Activated T-cell treated with anti-CD3 and anti-CD28 coated beads, Interleukin-2, amount 50 U/mL, for 4 hours (primary cell): ENCODE results near the gene ATXN1. TPM values are rescaled to one million over a fixed set of nuclear protein-coding genes. Genes with fewer than 3 reads are reported as not detected.

Experiments used
- ATAC-seq, 2 donors: fragments of 200-7000 bp; cut with Tn5 transposase; one replicate each; pipeline ENCODE4 v1.10.0; 2021
- DNase-seq: peaks from one replicate; pipeline ENCODE4 v3.0.0-alpha.2; 2020
- H3K27me3 Mint-ChIP-seq: one replicate; pipeline ENCODE4 v1.8.0; 2021; ENCODE audit warnings: low read depth, mixed read lengths
- H3K36me3 Mint-ChIP-seq: one replicate; pipeline ENCODE4 v1.8.0; 2022; ENCODE audit warnings: mixed read lengths; ENCODE audit not compliant: insufficient read depth
- H3K4me1 Mint-ChIP-seq: one replicate; pipeline ENCODE4 v1.8.0; 2021; ENCODE audit warnings: low read depth, mixed read lengths
- H3K4me3 Mint-ChIP-seq: one replicate; pipeline ENCODE4 v1.8.0; 2021; ENCODE audit warnings: mild to moderate bottlenecking, moderate library complexity, mixed read lengths
- H3K9me3 Mint-ChIP-seq: one replicate; pipeline ENCODE4 v1.8.0; 2021; ENCODE audit warnings: mixed read lengths
- total RNA-seq, 3 donors: library from RNA; stranded (reverse); gene quantifications; one replicate each; pipeline ENCODE4 v1.2.1, GENCODE V29; 2021

The ATXN1 gene
- total RNA-seq, 3 donors from 2014 or later = 39.5 to 63.8 (median 45.1) TPM

- Mint-ChIP-seq H3K27me3 (no peaks in the 10 kb centered on the region), H3K9me3 (no peaks in the 10 kb centered on the region), H3K36me3 (peaks cover 31% of the 10 kb centered on the region), H3K4me3 (no peak overlapping the region), H3K4me1 (no peaks in the 10 kb centered on the region)
- ATAC-seq (no peak), DNase-seq (no peak)
Measured at GRCh38 chr6:16302721-16303552, 458.3 kb downstream of the ATXN1 start.

- ATAC-seq (no peak), DNase-seq (no peak)
Measured at GRCh38 chr6:16301511-16301910, 459.7 kb downstream of the ATXN1 start.

GRCh38 chr6:16299861-16300260 is 461.4 kb downstream of the ATXN1 start:
- H3K4me3 Mint-ChIP-seq = no peak overlapping the region
- H3K36me3 Mint-ChIP-seq = peaks cover 17% of the 10 kb centered on the region
- DNase-seq (no peak), ATAC-seq (no peak)
- H3K27me3 Mint-ChIP-seq = no peaks in the 10 kb centered on the region
- H3K9me3 Mint-ChIP-seq = no peaks in the 10 kb centered on the region
- H3K4me1 Mint-ChIP-seq = no peaks in the 10 kb centered on the region

More at GRCh38 chr6:16301511-16301910, 459.7 kb downstream of the ATXN1 start:
- H3K4me3 Mint-ChIP-seq = no peak overlapping the region
- H3K4me1 Mint-ChIP-seq = no peaks in the 10 kb centered on the region
- H3K36me3 Mint-ChIP-seq = peaks cover 24% of the 10 kb centered on the region
- H3K27me3 Mint-ChIP-seq = no peaks in the 10 kb centered on the region
- no peaks in the 10 kb centered on the region for H3K9me3 Mint-ChIP-seq

GRCh38 chr6:16296061-16296670 is 465.1 kb downstream of the ATXN1 start:
- no peaks in the 10 kb centered on the region for H3K4me1 Mint-ChIP-seq
- ATAC-seq (no peak), DNase-seq (no peak)
- H3K36me3 Mint-ChIP-seq = peaks cover 3% of the 10 kb centered on the region
- no peaks in the 10 kb centered on the region for H3K27me3 Mint-ChIP-seq
- H3K9me3 Mint-ChIP-seq = no peaks in the 10 kb centered on the region
- H3K4me3 Mint-ChIP-seq = no peak overlapping the region

- DNase-seq (no peak), ATAC-seq (no peak)
- H3K4me1 Mint-ChIP-seq = no peaks in the 10 kb centered on the region
- H3K36me3 Mint-ChIP-seq = peaks cover 3% of the 10 kb centered on the region
- no peaks in the 10 kb centered on the region for H3K27me3 Mint-ChIP-seq
- H3K4me3 Mint-ChIP-seq = no peak overlapping the region
- H3K9me3 Mint-ChIP-seq = no peaks in the 10 kb centered on the region
Measured at GRCh38 chr6:16295471-16295870, 465.8 kb downstream of the ATXN1 start.

- no peak for DNase-seq
- peaks cover 3% of the 10 kb centered on the region for H3K36me3 Mint-ChIP-seq
- ATAC-seq = no peak
- H3K4me1 Mint-ChIP-seq = no peaks in the 10 kb centered on the region
- H3K4me3 Mint-ChIP-seq = no peak overlapping the region
- no peaks in the 10 kb centered on the region for H3K27me3 Mint-ChIP-seq
- no peaks in the 10 kb centered on the region for H3K9me3 Mint-ChIP-seq
Measured at GRCh38 chr6:16295060-16295459, 466.2 kb downstream of the ATXN1 start.

GRCh38 chr6:16294371-16294770 is 466.9 kb downstream of the ATXN1 start:
- no peak for ATAC-seq
- Mint-ChIP-seq H3K27me3 (no peaks in the 10 kb centered on the region), H3K9me3 (no peaks in the 10 kb centered on the region), H3K4me1 (no peaks in the 10 kb centered on the region), H3K4me3 (no peak overlapping the region), H3K36me3 (peaks cover 1% of the 10 kb centered on the region)
- DNase-seq = no peak

- no peak overlapping the region for H3K4me3 Mint-ChIP-seq
- no peaks in the 10 kb centered on the region for H3K36me3 Mint-ChIP-seq
- H3K27me3 Mint-ChIP-seq = no peaks in the 10 kb centered on the region
- ATAC-seq = no peak
- H3K4me1 Mint-ChIP-seq = no peaks in the 10 kb centered on the region
- H3K9me3 Mint-ChIP-seq = no peaks in the 10 kb centered on the region
- no peak for DNase-seq
Measured at GRCh38 chr6:16292942-16293341, 468.3 kb downstream of the ATXN1 start.

GRCh38 chr6:16292432-16292831 is 468.8 kb downstream of the ATXN1 start:
- no peaks in the 10 kb centered on the region for H3K4me1 Mint-ChIP-seq
- no peak for DNase-seq
- no peak for ATAC-seq
- H3K27me3 Mint-ChIP-seq = no peaks in the 10 kb centered on the region
- H3K9me3 Mint-ChIP-seq = no peaks in the 10 kb centered on the region
- no peaks in the 10 kb centered on the region for H3K36me3 Mint-ChIP-seq
- H3K4me3 Mint-ChIP-seq = no peak overlapping the region

GRCh38 chr6:16291739-16292138 is 469.5 kb downstream of the ATXN1 start:
- ATAC-seq (no peak), DNase-seq (no peak)
- Mint-ChIP-seq H3K36me3 (no peaks in the 10 kb centered on the region), H3K4me3 (no peak overlapping the region), H3K27me3 (no peaks in the 10 kb centered on the region), H3K4me1 (no peaks in the 10 kb centered on the region), H3K9me3 (no peaks in the 10 kb centered on the region)

DNA sequence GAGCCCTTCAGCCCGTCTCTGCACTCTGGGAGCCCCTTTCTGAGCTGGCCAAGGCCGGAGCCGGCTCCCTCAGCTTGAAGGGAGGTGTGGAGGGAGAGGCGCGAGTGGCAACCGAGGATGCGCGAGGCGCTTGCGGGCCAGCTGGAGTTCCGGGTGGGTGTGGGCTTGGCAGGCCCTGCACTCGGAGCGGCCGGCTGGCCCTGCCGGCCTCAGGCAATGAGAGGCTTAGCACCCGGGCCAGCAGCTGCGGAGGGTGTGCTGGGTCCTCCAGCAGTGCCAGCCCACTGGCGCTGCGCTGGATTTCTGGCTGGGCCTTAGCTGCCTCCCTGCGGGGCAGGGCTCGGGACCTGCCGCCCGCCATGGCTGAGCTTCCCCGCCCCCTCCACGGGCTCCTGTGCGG is 473.1 kb downstream of the ATXN1 start:
- Mint-ChIP-seq H3K27me3 (peaks cover 4% of the 10 kb centered on the region), H3K9me3 (no peaks in the 10 kb centered on the region)

DNA sequence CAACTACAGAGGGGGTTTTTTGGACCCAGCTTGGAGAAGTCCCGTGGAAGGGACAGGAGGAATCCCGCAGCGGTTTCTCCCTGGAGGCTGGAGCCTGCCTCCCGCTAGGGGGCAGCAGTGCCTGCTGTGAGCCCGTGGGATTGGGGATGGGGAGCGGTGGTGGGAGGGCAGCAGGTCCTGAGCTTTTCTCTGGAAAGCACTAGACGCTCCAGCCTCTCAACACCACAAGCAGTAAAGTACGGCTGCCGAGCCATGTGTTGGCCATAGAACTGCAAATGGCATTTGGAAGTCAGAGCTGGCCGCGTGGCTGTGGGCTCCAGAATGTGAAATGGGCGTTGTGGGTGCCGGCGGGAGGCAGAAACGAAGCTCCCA is 475.1 kb downstream of the ATXN1 start:
- Mint-ChIP-seq H3K9me3 (no peaks in the 10 kb centered on the region), H3K27me3 (peaks cover 6% of the 10 kb centered on the region), H3K4me1 (no peaks in the 10 kb centered on the region), H3K36me3 (no peaks in the 10 kb centered on the region), H3K4me3 (no peak overlapping the region)
- no peak for DNase-seq
- no peak for ATAC-seq

More for the DNA sequence above, 473.1 kb downstream of the ATXN1 start:
- DNase-seq (no peak), ATAC-seq (no peak)
- Mint-ChIP-seq H3K36me3 (no peaks in the 10 kb centered on the region), H3K4me3 (no peak overlapping the region), H3K4me1 (no peaks in the 10 kb centered on the region)

DNA sequence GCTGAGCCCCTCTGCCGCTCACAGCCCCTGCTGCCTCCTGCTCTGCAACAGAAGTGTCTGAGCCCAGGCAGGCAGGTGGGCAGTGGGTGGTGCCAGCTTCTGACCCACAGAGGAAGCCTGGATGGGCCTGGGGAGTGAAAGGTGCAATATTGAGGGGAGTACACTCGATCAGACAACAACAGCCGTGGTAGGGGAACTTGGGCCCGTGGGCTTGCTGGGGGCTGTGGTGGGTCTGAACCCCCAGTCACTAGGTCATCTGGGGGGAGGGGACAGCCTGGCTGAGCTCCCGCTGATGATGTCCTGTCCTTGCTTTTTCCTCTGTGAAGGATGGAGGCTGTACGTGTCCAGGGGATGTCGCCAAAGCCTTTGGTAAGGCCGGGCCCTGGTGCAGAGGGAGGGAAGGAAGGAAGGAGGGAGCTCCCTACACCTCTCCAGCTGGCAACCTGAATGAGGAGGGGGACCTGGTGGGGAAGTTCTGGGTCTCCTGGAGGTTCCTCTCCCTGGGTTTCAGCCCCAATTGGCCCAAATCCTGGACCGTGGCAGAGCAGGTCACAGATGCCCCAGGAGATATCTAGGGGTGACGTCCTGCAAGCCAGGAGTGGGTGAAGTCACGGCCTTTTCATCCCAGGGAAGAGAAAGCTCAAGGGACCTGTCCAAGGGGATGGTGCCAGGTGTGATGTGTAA is 475.7 kb downstream of the ATXN1 start:
- peaks cover 6% of the 10 kb centered on the region for H3K27me3 Mint-ChIP-seq
- no peak for ATAC-seq
- H3K4me3 Mint-ChIP-seq = no peak overlapping the region
- DNase-seq = no peak
- H3K36me3 Mint-ChIP-seq = no peaks in the 10 kb centered on the region
- H3K4me1 Mint-ChIP-seq = no peaks in the 10 kb centered on the region
- H3K9me3 Mint-ChIP-seq = no peaks in the 10 kb centered on the region

DNA sequence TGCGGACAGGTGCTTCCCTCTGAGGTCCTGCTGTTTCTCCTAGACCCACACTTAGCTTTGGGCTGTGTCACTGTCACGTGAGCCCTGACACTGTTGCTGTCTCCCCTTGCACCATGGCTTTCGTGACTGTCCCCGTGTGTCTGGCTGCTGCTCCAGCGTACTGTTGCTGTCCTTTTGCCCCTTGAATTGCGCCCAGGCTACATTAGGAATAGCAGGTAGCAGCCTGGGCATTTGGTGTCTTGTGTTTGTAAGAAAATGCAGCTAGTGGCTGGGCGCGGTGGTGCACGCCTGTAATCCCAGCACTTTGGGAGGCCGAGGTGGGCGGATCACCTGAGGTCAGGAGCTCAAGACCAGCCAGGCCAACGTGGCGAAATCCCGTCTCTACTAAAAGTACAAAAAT is 476.8 kb downstream of the ATXN1 start:
- H3K4me1 Mint-ChIP-seq = no peaks in the 10 kb centered on the region
- H3K9me3 Mint-ChIP-seq = no peaks in the 10 kb centered on the region
- H3K36me3 Mint-ChIP-seq = no peaks in the 10 kb centered on the region
- H3K4me3 Mint-ChIP-seq = no peak overlapping the region
- no peak for DNase-seq
- H3K27me3 Mint-ChIP-seq = peaks cover 6% of the 10 kb centered on the region
- ATAC-seq = no peak

- DNase-seq = no peak
- no peak for ATAC-seq
- no peaks in the 10 kb centered on the region for H3K9me3 Mint-ChIP-seq
- no peaks in the 10 kb centered on the region for H3K36me3 Mint-ChIP-seq
- no peaks in the 10 kb centered on the region for H3K4me1 Mint-ChIP-seq
- peaks cover 6% of the 10 kb centered on the region for H3K27me3 Mint-ChIP-seq
- H3K4me3 Mint-ChIP-seq = no peak overlapping the region
Measured at GRCh38 chr6:16282370-16282769, 478.9 kb downstream of the ATXN1 start.
